Ectodermal cell (in vitro differentiated cells): ENCODE measurements around the gene SMIM12.

ENCODE experiments used
- H3K27ac ChIP-seq: 2 replicates; pipeline ENCODE4 v1.7.0; 2013; ENCODE audit warnings: mild to moderate bottlenecking, low read depth, low read length; ENCODE audit not compliant: insufficient read depth, poor library complexity, severe bottlenecking
- H3K27me3 ChIP-seq: 2 replicates; pipeline ENCODE4 v1.7.0; 2013; ENCODE audit warnings: mild to moderate bottlenecking, low read length; ENCODE audit not compliant: insufficient read depth, control insufficient read depth, poor library complexity, severe bottlenecking
- H3K36me3 ChIP-seq: one replicate; pipeline ENCODE4 v1.7.0; 2013; ENCODE audit warnings: low read length; ENCODE audit not compliant: control insufficient read depth, insufficient read depth
- H3K4me1 ChIP-seq: one replicate; pipeline ENCODE4 v1.7.0; 2013; ENCODE audit warnings: low read length; ENCODE audit not compliant: control insufficient read depth, insufficient read depth
- H3K4me3 ChIP-seq: 2 replicates; pipeline ENCODE4 v1.7.0; 2013; ENCODE audit warnings: low read depth, low read length, control low read depth; ENCODE audit not compliant: insufficient read depth
- H3K9me3 ChIP-seq: 2 replicates; pipeline ENCODE4 v1.7.0; 2013; ENCODE audit warnings: mild to moderate bottlenecking, low read length, moderate library complexity; ENCODE audit not compliant: control insufficient read depth
- WGBS, 2 experiments: methylation state at CpG; one replicate each; pipeline ENCODE4 v1.1.7; 2013; ENCODE audit warnings: missing lambda C conversion rate in 2 of 2; 5-methylcytosine and 5-hydroxymethylcytosine counted together

SMIM12 gene

DNA sequence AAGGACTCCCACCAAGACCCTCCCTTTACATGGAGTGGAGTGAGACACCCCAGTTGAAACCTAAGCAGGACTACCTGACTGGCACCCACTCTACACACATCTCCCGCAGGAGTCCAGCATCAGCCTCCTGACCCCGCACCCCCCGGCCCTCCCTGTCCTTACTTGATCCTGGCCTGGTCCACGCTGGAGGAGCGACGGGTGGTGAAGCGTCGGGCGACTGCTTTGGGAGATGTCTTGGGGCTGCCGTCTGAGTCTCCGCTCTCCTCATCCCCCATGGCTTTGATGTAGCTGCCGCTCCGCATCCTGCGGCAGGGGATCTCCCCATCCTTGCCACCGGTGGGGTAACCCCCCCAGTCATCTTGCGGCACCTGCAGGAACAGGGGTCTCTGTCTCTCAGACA is 40.4 kb upstream of the SMIM12 start:
- no peak overlapping the region for H3K4me3 ChIP-seq
- no peak overlapping the region for H3K27ac ChIP-seq
- no peaks in the 10 kb centered on the region for H3K9me3 ChIP-seq
- WGBS, 2 experiments = 93 to 94% methylated on average over 16 of the region's 16 CpGs
- no peaks in the 10 kb centered on the region for H3K27me3 ChIP-seq
- no peaks in the 10 kb centered on the region for H3K36me3 ChIP-seq
- H3K4me1 ChIP-seq = no peaks in the 10 kb centered on the region

DNA sequence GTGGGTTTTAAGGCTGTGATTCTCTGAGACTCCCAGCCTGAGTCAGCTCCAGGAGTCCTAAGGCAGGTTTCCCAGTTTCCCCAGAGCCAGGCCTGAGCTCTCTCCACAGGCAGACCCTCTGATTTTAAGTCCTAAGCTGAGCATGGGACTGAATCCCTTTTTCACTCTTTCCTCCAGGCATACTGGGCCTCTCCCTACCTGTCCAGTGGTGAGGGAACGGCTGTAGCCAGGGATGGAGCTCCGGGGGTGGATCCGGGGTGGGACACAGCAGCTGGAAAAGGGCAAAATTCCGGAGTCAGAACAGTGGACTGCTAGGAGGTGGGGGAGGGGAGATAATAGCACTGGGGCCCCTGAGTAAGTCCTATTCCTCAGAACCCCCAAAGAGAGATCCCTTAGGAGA is 39.9 kb upstream of the SMIM12 start:
- WGBS, 2 experiments = 92 to 94% methylated on average over 4 of the region's 4 CpGs
- no peaks in the 10 kb centered on the region for H3K9me3 ChIP-seq
- H3K4me1 ChIP-seq = no peaks in the 10 kb centered on the region
- no peak overlapping the region for H3K4me3 ChIP-seq
- no peak overlapping the region for H3K27ac ChIP-seq
- no peaks in the 10 kb centered on the region for H3K36me3 ChIP-seq
- H3K27me3 ChIP-seq = no peaks in the 10 kb centered on the region

DNA sequence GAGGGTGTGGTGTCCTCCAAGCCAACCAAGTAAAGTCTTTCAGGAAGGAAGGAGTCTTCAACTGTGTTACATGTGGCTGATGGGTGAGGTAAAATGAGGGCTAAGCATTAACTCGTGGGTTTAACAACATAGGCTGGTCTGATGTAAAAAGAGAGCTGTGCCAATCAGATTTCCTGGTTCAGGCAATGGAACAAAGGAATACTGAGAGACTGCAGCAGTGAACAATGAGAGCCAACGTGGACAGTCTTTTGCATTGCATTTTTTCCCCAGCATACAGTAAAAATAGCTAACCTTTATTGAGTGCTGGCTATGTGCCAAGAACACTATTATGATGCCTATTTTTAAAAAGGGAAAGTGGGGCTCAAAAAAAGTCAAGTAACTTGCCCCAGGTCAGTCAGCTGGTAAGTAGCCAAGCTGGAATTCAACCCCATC is 38.8 kb upstream of the SMIM12 start:
- Histone ChIP-seq H3K9me3 (no peaks in the 10 kb centered on the region), H3K4me1 (no peaks in the 10 kb centered on the region), H3K27me3 (no peaks in the 10 kb centered on the region), H3K4me3 (no peak overlapping the region), H3K27ac (no peak overlapping the region), H3K36me3 (no peaks in the 10 kb centered on the region)
- WGBS, 2 experiments = 73 to 79% methylated on average over 2 of the region's 2 CpGs

DNA sequence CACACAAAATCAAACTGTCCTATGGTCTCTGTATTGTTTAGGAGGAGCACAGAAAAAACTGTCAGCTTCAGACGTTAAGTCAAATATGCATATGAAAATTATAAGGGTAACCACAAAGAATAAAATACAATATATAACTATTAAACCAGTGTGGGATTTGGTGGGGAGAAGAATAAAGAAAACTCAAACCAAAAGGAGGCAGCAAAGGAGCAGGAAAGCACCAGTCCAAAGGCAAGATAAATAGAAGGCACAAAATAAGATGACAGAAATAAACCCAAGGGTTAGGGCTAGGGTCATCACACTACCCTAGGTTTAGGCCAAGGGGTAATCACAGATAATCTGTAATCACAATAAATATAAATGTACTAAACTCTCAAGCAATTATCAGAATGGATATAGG is 37.1 kb upstream of the SMIM12 start:
- no peak overlapping the region for H3K27ac ChIP-seq
- no CpG with 5 or more reads among the region's 1 CpG for WGBS, 2 experiments
- no peaks in the 10 kb centered on the region for H3K27me3 ChIP-seq
- no peaks in the 10 kb centered on the region for H3K9me3 ChIP-seq
- H3K4me1 ChIP-seq = no peaks in the 10 kb centered on the region
- no peaks in the 10 kb centered on the region for H3K36me3 ChIP-seq
- no peak overlapping the region for H3K4me3 ChIP-seq

DNA sequence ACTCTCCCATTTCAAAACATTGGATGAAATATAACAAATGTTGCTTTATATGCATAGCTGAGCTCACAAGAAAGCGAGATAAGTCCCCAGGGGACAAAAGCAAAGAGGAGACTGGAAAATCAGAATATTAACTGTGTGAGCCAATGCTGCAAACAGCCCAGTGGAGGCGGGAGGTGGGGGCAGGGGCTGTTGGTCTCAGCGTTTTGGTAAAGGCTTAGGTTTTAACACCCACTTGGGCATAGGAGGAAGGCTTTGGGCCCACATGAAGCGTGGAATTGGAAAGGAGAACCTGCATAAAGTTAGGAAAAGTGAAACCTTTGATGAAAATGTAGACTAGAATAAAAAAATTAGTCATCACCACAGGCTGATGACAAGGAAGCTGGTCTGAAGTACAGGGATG is 30.2 kb upstream of the SMIM12 start:
- Histone ChIP-seq H3K4me1 (no peaks in the 10 kb centered on the region), H3K4me3 (no peak overlapping the region), H3K27me3 (peaks cover 35% of the 10 kb centered on the region), H3K36me3 (no peaks in the 10 kb centered on the region), H3K27ac (no peak overlapping the region), H3K9me3 (no peaks in the 10 kb centered on the region)
- WGBS, 2 experiments = 84% methylated on average over 4 of the region's 4 CpGs

DNA sequence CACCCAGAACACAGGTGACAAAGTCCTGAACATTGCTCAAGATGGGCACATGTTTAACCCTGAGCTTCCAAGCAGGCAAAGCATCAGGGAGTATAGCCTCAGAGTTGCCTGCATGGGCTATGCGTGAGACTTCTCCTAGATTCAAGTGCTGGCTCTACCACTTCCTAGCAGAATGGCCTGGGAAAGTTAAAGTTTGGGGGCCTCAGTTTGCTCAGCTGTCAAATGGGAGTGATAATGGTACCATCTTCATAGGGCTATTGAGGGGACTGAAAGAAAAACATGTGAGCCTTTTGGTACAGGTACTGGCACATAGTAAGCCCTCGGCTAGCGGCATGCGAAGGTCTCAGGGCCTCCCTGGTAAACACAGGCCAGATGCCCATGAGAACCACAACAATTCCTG is 28.0 kb upstream of the SMIM12 start:
- Histone ChIP-seq H3K27me3 (peaks cover 56% of the 10 kb centered on the region), H3K4me3 (no peak overlapping the region), H3K36me3 (no peaks in the 10 kb centered on the region), H3K9me3 (no peaks in the 10 kb centered on the region), H3K27ac (no peak overlapping the region), H3K4me1 (no peaks in the 10 kb centered on the region)
- 94 to 98% methylated on average over 4 of the region's 4 CpGs for WGBS, 2 experiments

DNA sequence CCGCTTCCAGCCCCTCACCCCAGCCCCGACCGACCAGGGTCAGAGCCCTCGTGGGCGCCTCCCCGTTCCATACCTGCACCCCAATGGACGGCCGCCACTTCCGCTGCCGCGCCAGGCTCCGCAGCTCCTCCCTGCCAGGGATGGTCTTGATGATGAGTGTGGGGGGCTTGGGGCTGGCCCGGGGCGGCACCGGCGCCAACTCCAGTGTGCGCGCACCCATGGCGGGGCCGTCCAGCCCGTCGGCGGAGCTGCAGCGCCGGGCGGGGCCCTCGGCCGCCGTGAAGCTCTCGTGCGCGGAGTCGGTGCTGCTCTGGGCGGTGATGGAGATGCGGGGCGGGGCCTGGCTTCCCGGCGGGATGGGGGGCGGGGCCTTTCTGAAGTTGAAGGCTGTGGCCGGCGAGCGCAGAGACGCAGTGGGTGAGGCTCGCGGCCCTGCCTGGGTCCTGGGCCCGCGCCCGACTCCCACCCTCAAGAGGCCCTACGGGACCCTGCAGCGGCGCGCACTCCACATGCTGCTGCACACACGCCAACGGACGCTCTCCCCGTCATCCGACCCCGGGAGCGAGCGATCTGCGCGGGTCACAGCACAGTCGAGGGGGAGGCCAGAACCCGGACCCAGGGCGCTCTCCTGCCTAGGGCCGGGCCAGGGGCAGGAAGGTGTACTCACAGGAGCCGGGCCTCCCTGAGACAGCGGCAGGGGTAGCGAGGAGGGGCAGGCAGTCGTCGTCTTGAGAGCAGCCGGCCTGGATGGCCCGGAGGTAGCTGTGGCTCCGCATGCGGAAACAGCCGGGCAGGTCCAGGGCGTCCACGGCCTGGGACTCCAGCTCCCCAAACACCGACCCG is 26.1 kb upstream of the SMIM12 start:
- 4 to 5% methylated on average over 80 of the region's 80 CpGs for WGBS, 2 experiments
- Histone ChIP-seq H3K4me1 (no peaks in the 10 kb centered on the region), H3K4me3 (peak overlapping the region; percentile 21), H3K36me3 (no peaks in the 10 kb centered on the region), H3K27me3 (peaks cover 58% of the 10 kb centered on the region), H3K9me3 (no peaks in the 10 kb centered on the region), H3K27ac (no peak overlapping the region)

DNA sequence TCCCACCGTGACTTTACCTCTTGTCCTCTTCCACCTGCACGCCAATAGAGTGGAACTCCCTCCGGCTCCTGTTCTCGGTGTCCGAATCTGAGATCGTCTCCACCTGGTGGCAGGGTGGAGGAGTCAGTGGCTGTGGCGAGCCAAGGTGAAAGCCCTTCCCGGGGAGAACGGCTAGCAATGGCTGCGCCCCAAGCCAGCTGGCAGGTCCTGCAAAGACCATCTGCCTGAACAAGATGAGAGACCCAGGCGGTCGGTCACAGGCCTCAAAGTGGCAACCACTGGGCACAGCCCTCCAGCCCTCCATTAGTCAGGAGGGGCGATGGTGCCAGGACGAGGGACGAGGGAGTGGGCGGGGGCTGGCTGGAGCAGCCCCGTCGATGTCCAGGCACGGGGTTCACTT is 25.4 kb upstream of the SMIM12 start:
- WGBS, 2 experiments = 32 to 37% methylated on average over 19 of the region's 19 CpGs
- H3K9me3 ChIP-seq = no peaks in the 10 kb centered on the region
- H3K4me3 ChIP-seq = peak overlapping the region; percentile 21
- no peaks in the 10 kb centered on the region for H3K4me1 ChIP-seq
- H3K27ac ChIP-seq = no peak overlapping the region
- H3K36me3 ChIP-seq = no peaks in the 10 kb centered on the region
- peaks cover 58% of the 10 kb centered on the region for H3K27me3 ChIP-seq

DNA sequence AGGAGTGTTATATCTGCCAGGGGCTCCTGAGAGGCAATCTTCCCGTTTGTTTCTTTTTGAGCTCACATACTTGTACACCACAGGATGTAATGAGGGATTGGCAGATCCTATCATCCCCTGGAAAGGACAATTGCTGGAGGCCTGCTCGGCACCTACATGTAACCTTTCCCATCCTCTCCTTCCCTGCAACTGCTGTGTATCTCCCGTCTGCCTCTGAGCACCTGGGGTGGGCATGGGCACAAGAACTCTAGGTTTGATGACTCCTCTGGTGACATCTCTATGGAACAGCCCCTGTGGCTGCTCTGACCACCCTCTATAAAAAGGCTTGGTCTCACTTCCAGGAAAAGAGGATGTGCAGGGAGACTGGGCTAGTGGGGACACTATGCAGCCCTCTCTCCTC is 25.0 kb upstream of the SMIM12 start:
- Histone ChIP-seq H3K27me3 (peaks cover 58% of the 10 kb centered on the region), H3K36me3 (no peaks in the 10 kb centered on the region), H3K4me3 (no peak overlapping the region), H3K9me3 (no peaks in the 10 kb centered on the region), H3K27ac (no peak overlapping the region), H3K4me1 (no peaks in the 10 kb centered on the region)
- 83 to 92% methylated on average over 3 of the region's 3 CpGs for WGBS, 2 experiments

DNA sequence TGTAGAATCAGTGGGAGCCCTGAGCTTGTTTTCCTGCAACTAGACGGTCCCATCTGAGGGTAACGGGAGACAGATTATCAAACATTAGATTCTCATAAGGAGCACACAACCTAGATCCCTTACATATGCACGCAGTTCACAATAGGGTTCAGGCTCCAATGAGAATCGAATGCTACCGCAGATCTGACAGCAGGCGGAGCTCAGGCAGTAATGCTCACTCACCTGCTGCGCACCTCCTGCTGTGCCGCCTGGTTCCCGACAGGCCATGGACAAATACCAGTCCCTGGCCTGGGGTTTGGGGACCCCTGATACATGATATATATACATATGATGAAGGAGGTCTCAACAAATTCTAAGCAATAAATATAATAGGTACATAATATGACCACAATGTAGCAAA is 19.7 kb upstream of the SMIM12 start:
- H3K27ac ChIP-seq = no peak overlapping the region
- H3K9me3 ChIP-seq = no peaks in the 10 kb centered on the region
- H3K27me3 ChIP-seq = peaks cover 19% of the 10 kb centered on the region
- H3K4me3 ChIP-seq = no peak overlapping the region
- no peaks in the 10 kb centered on the region for H3K4me1 ChIP-seq
- 56 to 71% methylated on average over 9 of the region's 9 CpGs for WGBS, 2 experiments
- no peaks in the 10 kb centered on the region for H3K36me3 ChIP-seq
